ENCODE measurements around the gene STK39. TPM values are rescaled to one million over a fixed set of nuclear protein-coding genes. Genes with fewer than 3 reads are reported as not detected.

Gene STK39
- total and polyA plus RNA-seq, 2 of the 4 experiments (the other 2 are of a cell fraction) = 11.8 to 16.4 TPM

DNA sequence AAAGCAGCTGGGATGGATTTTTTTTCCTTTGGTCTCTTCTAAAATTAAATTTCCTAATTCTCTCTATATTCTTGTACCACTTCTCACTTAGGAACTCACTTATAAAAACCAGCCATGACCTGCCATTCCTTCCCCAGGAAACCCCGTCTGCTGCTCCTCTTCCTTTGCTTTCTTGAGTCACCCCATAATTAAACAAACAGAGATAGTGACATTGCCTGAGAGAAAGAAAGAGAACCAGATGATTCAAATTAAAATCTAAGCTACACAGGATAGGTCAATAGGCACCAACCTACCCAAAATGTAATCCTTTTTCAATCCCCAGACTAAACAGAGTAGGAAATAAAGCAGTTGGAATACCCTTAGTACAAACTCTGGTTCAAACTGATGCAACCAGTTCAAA, 9.7 kb downstream of the STK39 start:
- Histone ChIP-seq H3K4ac (ENCODE audit: low read depth, low read length) (peak overlapping the region; percentile 27; the same call in 1 of the 2 replicates), H3K18ac (ENCODE audit: low read depth, low read length) (peak overlapping the region; percentile 22; the same call in 1 of the 2 replicates), H2BK5ac (ENCODE audit: low read depth, low read length, poor library complexity, severe bottlenecking) (peak overlapping the region; percentile 14), H4K5ac (ENCODE audit: low read depth, low read length) (no peak overlapping the region), H2BK15ac (ENCODE audit: low read depth, low read length) (no peak overlapping the region), H3K9me1 (ENCODE audit: insufficient read depth, low read length) (peaks cover 12% of the 10 kb centered on the region), H3K56ac (ENCODE audit: extremely low read depth, insufficient read depth, low read length) (no peak overlapping the region), H3K27me3 (ENCODE audit: control insufficient read depth, insufficient read depth, low read length) (no peaks in the 10 kb centered on the region), H4K8ac (ENCODE audit: low read depth in 2 of 2, low read length in 2 of 2) (no peak overlapping the region), H3K4me2 (ENCODE audit: low read depth, low read length) (peak overlapping the region; percentile 38; the same call in 1 of the 2 replicates), H4K20me1 (ENCODE audit: insufficient read depth, low read length) (peaks cover 26% of the 10 kb centered on the region; the same call in 1 of the 2 replicates), H3K79me1 (ENCODE audit: low read depth in 1 of 2, low read length in 2 of 2) (peaks cover 35 to 55% of the 10 kb centered on the region in 2 experiments), H3K9me3 (ENCODE audit: control insufficient read depth, insufficient read depth, low read length) (no peaks in the 10 kb centered on the region), H3K14ac (replicated peaks; ENCODE audit: low read depth, low read length) (no peak overlapping the region), H3K4me3 (ENCODE audit: insufficient read depth, low read depth, low read length) (no peak overlapping the region), H3K23ac (ENCODE audit: low read depth, low read length) (no peak overlapping the region), H3K4me1 (ENCODE audit: control insufficient read depth, insufficient read depth, low read length) (peaks cover 17% of the 10 kb centered on the region), H3K27ac (ENCODE audit: insufficient read depth, low read length) (no peak overlapping the region), H2BK20ac (ENCODE audit: low read depth, low read length) (no peak overlapping the region), H3K36me3 (ENCODE audit: control insufficient read depth, insufficient read depth, low read length) (no peaks in the 10 kb centered on the region), H2AFZ (replicated peaks; ENCODE audit: low read length, poor library complexity) (no peak overlapping the region), H2BK120ac (ENCODE audit: low read depth, low read length) (peak overlapping the region; percentile 20), H4K91ac (ENCODE audit: insufficient read depth, low read depth, low read length) (no peak overlapping the region), H2AK9ac (replicated peaks; ENCODE audit: low read depth, low read length, poor library complexity) (no peak overlapping the region), H3K9ac (ENCODE audit: low read depth, low read length) (no peak overlapping the region), H2AK5ac (ENCODE audit: low read depth, low read length) (no peak overlapping the region)
- no TSS peak for BruUV-seq (replicated peaks)
- in situ Hi-C loops (cut with MboI; ENCODE audit: low sequenced_read_pairs) = no loop called here
- dilution Hi-C loops (cut with HindIII; ENCODE audit: low sequenced_read_pairs, unreplicated experiment) = no loop called here
- peak; percentile 82 for DNase-seq
- intact Hi-C loops (cut with micrococcal nuclease) = no loop called here
- TF ChIP-seq MXI1 (IDR thresholded peaks at IDR 0.05; ENCODE audit: borderline replicate concordance, low read depth, low read length) (no peak), BHLHE40 (IDR thresholded peaks at IDR 0.05; ENCODE audit: low read depth, low read length) (peak; percentile 37; the same call in 1 of the 2 replicates), POLR2A (IDR thresholded peaks at IDR 0.05; ENCODE audit: low read depth, low read length) (no peak), MAFK (IDR thresholded peaks at IDR 0.05; ENCODE audit: low read depth, low read length) (no peak), CTCF (conservative IDR thresholded peaks at IDR 0.05; ENCODE audit: low read depth, low read length) (no peak), MAZ (IDR thresholded peaks at IDR 0.05; ENCODE audit: borderline replicate concordance, low read depth, low read length) (no peak), RFX5 (IDR thresholded peaks at IDR 0.05; ENCODE audit: low read depth, low read length) (no peak), RAD21 (IDR thresholded peaks at IDR 0.05; ENCODE audit: low read length) (peak; percentile 6; the same call in 1 of the 2 replicates), CHD1 (IDR thresholded peaks at IDR 0.05; ENCODE audit: low read depth, low read length) (no peak), NFE2L2 (IDR thresholded peaks at IDR 0.05; ENCODE audit: low read depth, low read length) (no peak), ELK1 (IDR thresholded peaks at IDR 0.05; ENCODE audit: borderline replicate concordance, low read depth, low read length) (no peak), SMC3 (IDR thresholded peaks at IDR 0.05; ENCODE audit: low read depth, low read length) (no peak), CEBPB (IDR thresholded peaks at IDR 0.05; ENCODE audit: low read depth, low read length) (peak; percentile 32; the same call in 1 of the 2 replicates), FOS (IDR thresholded peaks at IDR 0.05; ENCODE audit: low read depth, low read length) (peak; percentile 37; the same call in 1 of the 2 replicates)
- CTCF ChIA-PET = interaction anchor here (0.8 to 1.7 kb wide), 2 partner anchors 9 to 10 kb away, joined by 3 to 6 read pairs; no protein-coding TSS in a partner anchor
- whole genome bisulfite sequencing, 2 experiments (ENCODE audit: extremely low coverage in 2 of 2, insufficient read length in 1 of 2) = no CpG with 5 or more reads among the region's 1 CpG
- POLR2A ChIA-PET (ENCODE audit: unreplicated experiment) = no interaction called here
- peak; percentile 82 for ATAC-seq (ENCODE audit: low read depth)
